Stimulated activated CD4-positive, alpha-beta T cell treated with anti-CD3 and anti-CD28 coated beads, Interleukin-12 subunit alpha, Interleukin-12 subunit beta, amount 100 ng/mL, for 48 hours (primary cell): ENCODE data around the gene TECTA.
"Not testable (repeated sequence)": the region's sequence is repeated elsewhere in the genome, so short reads cannot be mapped to it uniquely, and the experiment has no call there.

Source experiments
- DNase-seq, 3 donors: peaks; one replicate each; pipeline ENCODE4 v3.0.0-alpha.2; 2020; ENCODE audit warnings: low read depth in 2 of 3, low spot score in 1 of 3

The TECTA gene

GRCh38 chr11:121177629-121178028, 76.6 kb downstream of the TECTA start:
- DNase-seq = not testable (repeated sequence)

GRCh38 chr11:121179306-121179705, 78.3 kb downstream of the TECTA start:
- DNase-seq = no peak

- DNase-seq = no peak
Measured at GRCh38 chr11:121180183-121180582, 79.1 kb downstream of the TECTA start.

GRCh38 chr11:121188776-121189175, 87.7 kb downstream of the TECTA start:
- DNase-seq = no peak

- DNase-seq = no peak
Measured at GRCh38 chr11:121191818-121192217, 90.8 kb downstream of the TECTA start.

GRCh38 chr11:121194731-121195596, 93.9 kb downstream of the TECTA start:
- DNase-seq = peak in 2 of 3 donors; percentile 32 to 77

- no peak for DNase-seq
Measured at GRCh38 chr11:121198491-121198890, 97.4 kb downstream of the TECTA start.

- DNase-seq = no peak
Measured at GRCh38 chr11:121199516-121199915, 98.5 kb downstream of the TECTA start.

GRCh38 chr11:121206810-121207209, 105.8 kb downstream of the TECTA start:
- no peak for DNase-seq

GRCh38 chr11:121207485-121208115, 106.6 kb downstream of the TECTA start:
- no peak for DNase-seq

- no peak for DNase-seq
Measured at GRCh38 chr11:121210445-121211080, 109.5 kb downstream of the TECTA start.

GRCh38 chr11:121211626-121212025, 110.6 kb downstream of the TECTA start:
- DNase-seq = no peak

GRCh38 chr11:121212536-121213361, 111.7 kb downstream of the TECTA start:
- no peak for DNase-seq

GRCh38 chr11:121213362-121213893, 112.4 kb downstream of the TECTA start:
- no peak for DNase-seq

- DNase-seq = no peak
Measured at GRCh38 chr11:121214861-121215260, 113.8 kb downstream of the TECTA start.

GRCh38 chr11:121221496-121222200, 120.6 kb downstream of the TECTA start:
- no peak for DNase-seq

GRCh38 chr11:121223161-121223560, 122.1 kb downstream of the TECTA start:
- DNase-seq = no peak

GRCh38 chr11:121225382-121225781, 124.3 kb downstream of the TECTA start:
- no peak for DNase-seq

GRCh38 chr11:121226415-121227263, 125.6 kb downstream of the TECTA start:
- no peak for DNase-seq
